ENCODE data around the gene GRIP2.

Gene GRIP2

DNA sequence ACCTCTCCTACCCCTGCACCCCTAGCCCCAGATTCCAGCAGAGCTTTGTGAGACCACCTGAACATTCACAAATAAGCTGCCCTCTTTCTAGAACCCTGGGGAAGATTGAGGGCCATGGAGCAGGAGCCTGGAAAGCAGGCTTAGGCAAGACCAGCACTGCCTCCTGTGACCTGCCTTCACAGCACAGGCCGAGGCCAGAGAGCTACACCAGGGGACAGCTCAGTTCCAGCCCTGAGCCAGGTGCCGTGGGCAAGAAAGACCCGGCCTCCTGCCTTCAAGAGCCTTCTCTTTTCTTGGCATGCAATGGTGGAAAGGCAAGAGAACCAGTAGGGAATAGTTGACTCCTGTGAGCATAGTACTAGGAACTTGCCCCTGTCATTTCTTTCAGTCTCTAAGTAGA lies 89.6 kb downstream of the GRIP2 start:
- DNase-seq: no peak

DNA sequence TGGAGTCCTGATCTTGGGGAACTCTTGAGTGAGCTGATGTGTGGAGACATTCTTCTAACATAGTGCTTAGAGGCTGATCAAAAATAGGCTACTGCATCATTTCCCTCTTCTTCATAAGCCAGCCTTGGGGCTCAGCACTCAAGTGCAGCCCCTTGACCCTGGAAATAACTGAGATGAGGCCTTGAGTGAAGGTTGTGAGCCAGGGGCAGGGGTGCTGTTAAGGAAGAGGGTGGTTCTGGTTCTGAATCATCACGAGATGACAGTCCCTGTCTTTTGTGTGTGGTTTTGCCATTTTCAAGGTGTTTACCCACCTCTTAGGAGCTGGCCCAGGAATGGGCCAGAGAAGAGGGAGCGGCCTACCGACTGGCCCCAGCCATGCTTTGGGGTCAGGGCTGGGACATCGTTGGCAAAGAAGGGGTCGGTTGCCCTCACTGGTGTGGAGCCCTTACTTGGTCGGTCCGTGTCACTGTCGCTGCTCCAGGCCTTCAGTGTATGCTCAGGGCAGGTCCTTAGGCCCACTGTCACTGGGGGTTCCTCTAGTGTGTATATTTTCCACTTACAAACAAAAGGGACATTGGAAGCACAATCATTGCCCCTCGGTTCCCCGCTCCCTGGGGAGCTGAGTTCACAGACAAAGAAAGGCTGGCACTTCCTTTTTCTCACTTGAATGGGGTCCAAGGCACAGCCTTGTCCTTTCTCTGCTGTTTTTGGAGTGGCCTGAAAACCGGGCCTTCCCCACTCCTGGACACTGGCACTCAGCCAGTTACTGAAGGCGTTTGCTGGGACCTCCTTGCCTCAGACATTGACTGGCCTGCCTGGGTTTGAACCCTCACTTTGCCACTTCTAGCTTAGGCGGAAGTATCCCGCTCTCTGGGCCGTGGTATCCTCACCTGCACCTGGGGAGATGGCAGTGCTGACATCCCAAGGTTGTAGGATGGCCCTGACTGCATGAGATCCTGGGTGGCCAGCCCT lies 91.1 kb downstream of the GRIP2 start:
- no peak for DNase-seq

DNA sequence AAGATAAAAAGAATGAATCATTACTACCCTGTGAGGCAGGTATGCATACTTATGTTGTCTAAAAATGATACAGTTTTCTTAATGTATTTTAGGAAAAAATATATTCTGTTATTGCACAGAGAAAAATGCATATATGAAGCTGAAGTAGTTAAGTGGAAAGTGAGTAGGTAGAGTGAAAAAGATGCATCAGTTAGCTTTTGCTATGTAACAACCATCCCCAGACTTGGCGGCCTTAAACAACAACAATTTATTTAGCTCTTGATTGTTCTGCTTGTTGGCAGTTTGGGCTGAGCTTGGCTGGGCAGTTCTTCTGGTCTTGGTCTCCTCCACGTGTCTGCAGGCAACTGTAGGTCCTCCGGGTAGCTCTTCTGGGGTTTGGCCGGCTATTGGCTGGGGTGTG lies 92.1 kb downstream of the GRIP2 start:
- no peak for DNase-seq

DNA sequence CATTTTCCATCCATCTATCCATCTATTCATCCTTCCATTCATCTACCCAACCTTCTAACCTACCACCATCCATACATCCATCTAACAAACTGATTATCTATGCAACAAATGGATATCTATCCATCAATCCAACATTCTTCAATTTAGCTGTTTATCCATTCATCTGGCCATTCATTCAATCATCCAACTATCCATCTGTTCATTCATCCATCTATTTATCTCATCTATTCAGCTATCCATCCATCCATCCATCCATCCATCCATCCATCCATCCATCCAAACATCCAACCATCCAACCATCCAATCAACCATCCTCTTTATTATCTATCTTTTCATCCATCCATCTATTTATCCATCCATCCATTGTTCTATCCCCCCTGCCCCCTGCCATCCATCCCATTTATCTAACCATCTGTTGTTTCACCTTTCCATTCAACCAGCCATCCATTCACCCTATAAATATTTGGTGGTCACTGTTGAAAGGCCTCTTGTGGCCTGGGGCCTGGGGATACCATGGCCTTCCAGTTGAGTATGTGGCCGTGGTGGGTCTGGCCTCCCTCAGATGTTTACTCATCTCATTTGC lies 93.1 kb downstream of the GRIP2 start:
- DNase-seq: no peak

DNA sequence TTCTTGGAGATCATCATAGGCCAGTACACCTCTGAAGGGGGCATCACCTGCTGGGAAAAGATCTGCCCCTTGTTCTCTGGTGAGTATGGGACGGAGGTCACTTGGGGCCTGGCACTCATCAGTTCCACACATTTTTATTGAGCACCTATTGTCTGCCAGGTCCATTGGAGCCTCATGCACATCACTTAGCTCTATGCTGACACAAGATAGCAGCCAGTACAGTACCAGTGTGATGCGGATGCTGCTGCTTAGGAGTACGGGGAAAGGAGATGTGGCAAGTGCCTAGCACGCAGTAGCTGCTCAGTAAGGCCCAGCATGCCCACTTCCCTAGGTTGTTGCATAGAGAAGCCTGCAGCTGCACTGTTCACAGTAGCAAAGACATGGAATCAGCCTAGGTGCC lies 94.4 kb downstream of the GRIP2 start:
- DNase-seq: no peak

DNA sequence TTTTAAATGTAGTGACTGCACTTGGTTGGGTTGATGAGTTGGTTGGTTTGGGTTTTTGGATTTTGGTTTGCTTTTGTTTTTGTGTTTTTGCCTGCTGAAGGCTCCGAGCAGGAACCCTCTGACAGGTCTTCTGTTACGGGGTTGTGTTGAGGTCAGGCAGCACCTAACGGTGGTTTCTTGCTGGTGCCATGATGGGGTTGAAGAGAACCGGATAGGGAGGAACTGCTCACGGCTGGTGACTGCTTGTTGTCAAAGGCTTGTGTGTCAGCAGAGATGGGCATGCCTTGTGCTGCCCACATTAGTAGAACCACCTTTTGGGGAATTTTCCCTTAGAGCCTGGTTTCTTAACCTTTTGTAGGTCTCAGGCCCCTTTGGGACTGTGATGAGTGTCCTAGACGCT lies 95.8 kb downstream of the GRIP2 start:
- no peak for DNase-seq

DNA sequence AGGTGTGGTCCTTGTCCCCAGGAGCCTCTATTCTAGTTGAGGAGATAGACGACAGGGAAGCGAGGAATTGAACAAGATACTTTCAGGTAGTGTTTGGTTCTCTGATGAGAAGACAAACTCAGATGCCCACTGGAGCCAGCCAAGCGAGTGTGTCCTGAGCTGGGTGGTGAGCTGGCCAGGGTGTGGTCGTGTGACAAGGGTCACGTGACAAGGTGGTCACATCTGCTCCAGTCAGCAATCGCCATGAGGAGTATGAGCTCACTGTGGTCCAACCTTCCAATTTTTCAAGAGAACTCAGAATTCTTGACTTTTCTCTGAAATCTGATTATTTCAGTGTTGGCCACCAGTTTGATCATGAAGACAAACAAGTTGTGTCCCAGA lies 98.2 kb downstream of the GRIP2 start:
- no peak for DNase-seq

DNA sequence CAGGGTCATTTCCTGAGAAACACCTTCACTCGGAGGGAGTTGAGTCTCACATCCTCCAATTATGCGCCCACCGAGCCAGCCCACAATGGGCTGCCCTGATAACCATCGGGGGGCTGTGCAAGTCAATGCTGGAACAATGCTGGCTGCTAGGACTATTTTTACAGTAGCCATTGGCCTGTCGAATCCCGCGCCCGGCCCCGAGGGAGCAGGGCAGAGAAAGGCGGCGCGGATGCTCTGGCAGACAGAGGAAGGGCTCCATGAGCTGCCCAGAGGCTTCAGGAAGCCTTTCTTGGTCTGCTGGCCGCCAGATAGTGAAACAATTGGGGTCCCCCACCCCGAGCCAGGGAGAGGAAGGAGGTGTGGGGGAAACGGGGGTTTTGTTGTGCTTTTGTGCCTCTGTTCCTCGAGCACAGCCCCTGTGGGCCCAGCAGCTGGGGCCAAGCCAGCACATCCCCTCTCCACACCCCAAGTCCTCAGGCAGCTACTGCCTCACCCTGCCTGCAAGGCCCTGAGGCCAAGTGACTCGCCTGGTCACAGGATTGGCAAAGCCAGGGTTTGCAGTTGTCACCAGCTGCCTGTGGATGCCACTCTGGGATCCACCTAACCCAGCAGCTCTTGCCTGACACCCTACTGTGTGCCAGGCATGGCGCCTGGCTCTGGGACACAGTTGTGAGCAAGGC lies 98.8 kb downstream of the GRIP2 start:
- DNase-seq: no peak

DNA sequence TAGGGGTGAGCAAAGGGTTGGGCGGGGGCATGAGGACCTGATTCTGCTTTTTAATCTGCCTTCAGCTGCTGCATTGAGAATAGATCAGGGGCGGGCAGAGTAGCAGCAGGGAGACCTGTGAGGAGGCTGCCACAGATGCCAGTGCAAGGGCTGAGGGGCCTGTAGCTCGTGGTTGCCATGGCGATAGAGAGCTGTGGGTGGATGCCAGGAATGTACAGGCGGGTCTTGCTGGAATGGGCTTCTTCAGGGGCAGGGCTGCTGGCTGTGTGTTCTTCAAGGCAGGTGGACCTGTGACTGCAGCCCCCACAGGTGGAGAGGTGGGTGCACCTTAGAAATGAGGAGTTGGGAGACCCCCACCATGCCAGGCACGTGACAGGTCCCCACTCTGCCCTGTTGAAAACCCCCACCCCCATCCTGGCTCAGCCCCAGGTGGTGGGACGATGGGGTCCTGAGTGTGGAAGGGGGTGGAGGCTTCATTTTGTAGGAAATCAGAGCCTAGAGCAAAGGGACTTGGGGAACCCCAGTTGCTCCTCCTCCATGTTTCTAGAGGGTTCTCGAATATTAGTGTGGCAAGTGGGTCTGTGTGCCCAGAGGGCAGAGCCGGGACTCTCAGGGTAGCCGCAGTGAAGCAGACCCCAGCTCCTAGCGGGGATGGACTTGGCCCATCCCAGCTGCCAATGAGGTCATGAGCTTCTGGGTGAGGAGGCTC lies 99.5 kb downstream of the GRIP2 start:
- peak in 2 of 3 experiments; percentile 45 to 75 for DNase-seq

DNA sequence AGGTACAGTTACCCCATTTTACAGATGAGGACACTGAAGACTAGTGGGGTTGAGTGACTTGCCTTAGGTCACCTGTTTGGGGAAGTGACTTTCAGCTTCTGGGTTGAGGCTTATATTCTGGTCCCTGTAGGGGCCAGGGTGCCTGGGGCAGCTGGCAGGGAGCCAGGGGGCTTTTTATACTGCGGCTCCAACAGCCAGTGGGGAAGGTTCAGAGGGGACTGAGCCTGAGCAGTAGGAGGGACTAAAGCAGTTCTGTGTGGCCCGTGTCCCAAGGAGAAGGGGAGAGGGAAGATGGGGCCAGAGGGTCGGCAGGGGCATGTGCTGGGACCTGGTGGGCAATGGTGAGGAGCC lies 100.0 kb downstream of the GRIP2 start:
- peak in 1 of 3 experiments; percentile 39 for DNase-seq

DNA sequence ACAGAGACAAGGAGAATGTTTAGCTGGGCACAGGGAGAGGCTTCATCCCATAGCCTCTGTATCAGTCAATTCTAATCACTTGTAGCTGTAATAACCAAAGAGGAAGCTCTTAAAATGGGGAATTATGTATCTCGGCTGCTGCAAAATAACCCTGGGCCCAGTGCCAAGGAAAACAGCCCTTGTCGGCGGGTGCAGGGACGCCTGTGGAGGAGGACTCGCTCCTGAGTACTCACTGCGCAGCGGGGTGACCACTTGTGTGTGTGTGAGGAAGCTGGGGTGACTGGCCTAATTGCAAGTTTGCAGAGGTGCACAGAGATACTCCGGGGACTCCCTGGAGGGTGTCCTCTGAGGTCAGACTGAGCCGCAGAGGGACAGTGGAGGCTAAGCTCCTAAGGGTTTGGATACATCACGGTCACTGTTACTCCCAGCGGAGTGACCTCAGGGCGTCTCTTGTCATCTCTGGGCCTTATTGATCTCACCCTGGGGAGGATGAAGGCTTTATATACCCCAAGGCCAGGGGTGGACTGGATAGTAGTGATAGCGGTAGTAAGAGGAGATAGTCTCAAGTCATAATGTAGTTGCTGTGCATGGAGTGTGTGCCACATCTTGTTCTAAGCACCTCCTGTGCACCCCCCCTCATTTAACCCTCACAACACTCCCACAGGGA lies 100.5 kb downstream of the GRIP2 start:
- DNase-seq: peak; percentile 69 to 98 (median 88)

Data from NCI-H1417 (cell line).